Erythroblast (primary cell): ENCODE measurements around the gene CYSRT1.

Source experiments
- DNase-seq, 2 experiments: peaks; one replicate each; lab custom pipeline; 2025; lab: John Stamatoyannopoulos, UW
- GATA1 ChIP-seq: IDR thresholded peaks from 2 replicates; pipeline ENCODE4 v1.6.1; 2011; ENCODE audit warnings: low read depth, mild to moderate bottlenecking, control low read depth, low read length, moderate library complexity
- POLR2A ChIP-seq: IDR thresholded peaks from 2 replicates; pipeline ENCODE4 v1.6.1; 2011; ENCODE audit warnings: mild to moderate bottlenecking, low read length

The CYSRT1 gene

GRCh38 chr9:137245450-137246421 is 20.8 kb downstream of the CYSRT1 start:
- TF ChIP-seq GATA1 = no peak
- no peak for TF ChIP-seq POLR2A
- DNase-seq = no peak

DNA sequence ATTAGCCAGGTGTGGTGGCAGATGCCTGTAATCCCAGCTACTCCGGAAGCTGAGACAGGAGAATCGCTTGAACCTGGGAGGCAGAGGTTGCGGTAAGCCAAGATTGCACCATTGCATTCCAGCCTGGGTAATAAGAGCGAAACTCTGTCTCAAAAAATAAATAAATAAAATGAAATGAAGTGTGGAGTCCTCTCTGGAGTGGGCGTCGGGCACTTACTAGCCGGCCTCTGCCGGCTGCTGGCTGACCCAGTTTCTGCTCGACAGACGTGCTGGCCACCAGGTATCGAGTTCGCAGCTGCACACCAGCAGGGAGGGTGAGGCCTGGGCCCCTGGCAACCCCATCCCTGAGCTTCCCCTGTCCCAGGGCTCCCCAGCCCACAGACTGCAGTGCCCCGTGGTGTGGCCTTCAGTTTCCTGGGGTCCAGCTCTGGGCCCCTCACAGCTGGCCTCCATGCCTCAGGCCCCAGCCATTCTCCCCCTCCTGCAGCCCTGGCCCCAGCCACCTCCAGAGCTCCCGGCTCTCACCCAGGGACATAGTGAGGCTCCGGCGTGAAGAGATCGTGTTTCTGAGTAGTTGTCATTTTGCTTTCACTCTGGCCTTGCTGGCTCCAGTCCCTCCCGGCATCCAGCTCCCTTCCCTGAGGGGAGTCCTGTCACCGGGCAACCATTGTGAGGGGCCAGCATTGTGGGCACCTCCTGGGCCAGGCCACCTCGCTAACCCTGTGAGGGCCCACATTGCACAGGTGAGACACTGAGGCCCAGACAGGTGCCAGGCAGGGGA is 22.4 kb downstream of the CYSRT1 start:
- TF ChIP-seq GATA1 (no peak), POLR2A (no peak)
- DNase-seq = no peak

GRCh38 chr9:137247916-137248175 is 22.9 kb downstream of the CYSRT1 start:
- TF ChIP-seq GATA1 = no peak
- TF ChIP-seq POLR2A = no peak
- DNase-seq = no peak

DNA sequence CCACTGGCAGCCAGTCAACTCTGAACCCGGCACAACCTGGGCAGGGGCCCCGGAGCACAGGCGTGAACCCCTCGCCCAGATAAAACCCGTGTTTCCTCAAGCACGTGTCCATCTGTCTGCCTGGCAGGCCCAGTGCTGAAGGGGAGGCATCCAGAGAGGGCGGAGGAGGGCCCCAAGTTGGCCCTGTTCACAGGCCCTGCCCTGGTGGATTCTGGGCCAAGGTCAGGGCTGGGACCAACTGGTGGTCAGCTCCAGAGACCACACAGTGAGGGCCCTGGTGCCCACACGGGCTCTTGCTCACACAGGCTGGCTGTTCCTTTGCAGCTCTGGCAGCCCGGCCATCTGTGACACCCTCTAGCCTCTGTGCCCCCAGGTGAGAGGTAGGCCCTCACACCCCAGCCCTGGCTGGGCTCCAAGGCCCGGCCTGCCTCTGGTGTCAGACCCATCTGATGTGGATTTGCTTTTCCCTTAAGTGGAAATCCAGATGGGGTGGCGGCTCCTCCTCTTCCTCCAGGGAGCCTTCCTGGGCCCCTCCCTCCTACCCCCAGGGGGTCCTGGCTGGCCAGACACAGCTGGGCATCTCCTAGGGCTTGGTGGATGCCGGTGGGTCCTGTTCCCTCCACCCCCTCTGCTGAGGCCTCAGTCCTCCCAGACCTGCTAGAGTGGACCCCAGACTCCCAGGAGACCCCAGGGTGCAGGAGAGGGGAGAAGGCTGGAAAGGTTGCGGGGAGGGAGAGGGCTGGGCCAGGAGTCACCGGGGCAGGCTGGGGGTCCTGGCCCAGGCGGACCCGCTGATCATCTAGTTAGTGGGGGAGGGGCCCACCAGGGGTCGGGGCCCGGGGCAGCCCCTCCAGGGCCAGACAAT is 25.6 kb downstream of the CYSRT1 start:
- no peak for TF ChIP-seq GATA1
- TF ChIP-seq POLR2A = no peak
- no peak for DNase-seq

DNA sequence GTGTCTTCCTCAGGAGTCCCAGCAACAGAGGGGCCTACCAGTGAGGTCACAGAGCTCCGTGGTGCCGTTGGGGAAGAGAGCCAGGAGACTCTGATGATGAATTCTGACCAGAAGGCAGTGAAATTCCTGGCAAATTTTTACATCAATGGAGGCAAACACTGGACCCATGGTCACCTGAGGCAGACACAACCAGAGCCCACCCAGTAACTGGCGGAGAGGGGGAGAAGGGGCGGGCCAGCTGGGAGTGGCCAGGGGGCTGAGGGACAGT is 26.2 kb downstream of the CYSRT1 start, which contains the start of gene STPG3:
TSS of gene STPG3 (plus strand) at position 93 of the 268 bp plus-strand sequence. CDS start at position 94, 1 bp downstream.
- no peak for DNase-seq
- TF ChIP-seq POLR2A = no peak
- TF ChIP-seq GATA1 = no peak

DNA sequence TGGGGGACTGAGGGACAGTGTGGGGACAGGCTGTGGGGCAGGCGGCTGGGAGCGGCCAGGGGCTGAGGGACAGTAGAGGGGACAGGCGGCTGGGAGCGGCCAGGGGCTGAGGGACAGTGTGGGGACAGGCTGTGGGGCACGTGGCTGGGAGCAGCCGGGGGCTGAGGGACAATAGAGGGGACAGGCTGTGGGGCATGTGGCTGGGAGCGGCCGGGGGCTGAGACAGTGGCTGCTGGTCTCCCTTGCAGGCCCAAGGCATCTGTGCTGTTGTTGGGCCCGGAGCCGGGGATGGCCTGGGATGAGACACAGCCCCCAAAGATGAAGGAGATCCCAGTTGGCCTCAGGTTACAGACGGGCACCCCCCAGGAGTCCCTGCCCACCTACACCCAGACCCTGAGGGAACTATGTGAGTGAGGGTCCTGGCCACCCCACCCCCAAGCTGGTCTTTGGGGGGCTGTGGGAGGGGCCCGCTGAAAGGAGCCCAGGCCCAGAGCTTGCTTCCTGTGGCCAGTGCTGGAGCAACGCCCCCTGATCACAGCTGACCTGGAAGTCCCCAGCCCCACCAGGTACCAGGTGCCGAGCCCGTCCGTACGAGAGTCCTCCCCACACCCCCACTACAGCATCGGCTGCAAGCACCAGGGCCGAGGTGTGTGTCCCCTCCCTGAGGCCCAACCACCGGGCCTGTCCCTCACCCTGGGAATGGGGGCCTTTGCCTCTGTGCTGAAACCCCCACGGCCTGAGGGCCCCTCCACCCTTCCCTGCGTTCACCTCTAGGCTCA is 26.7 kb downstream of the CYSRT1 start:
- TF ChIP-seq POLR2A = no peak
- TF ChIP-seq GATA1 = no peak

GRCh38 chr9:137252555-137253506 is 27.9 kb downstream of the CYSRT1 start:
- TF ChIP-seq GATA1 (no peak), POLR2A (no peak)
- DNase-seq = no peak

More for the DNA sequence above, 26.7 kb downstream of the CYSRT1 start:
- no peak for DNase-seq

DNA sequence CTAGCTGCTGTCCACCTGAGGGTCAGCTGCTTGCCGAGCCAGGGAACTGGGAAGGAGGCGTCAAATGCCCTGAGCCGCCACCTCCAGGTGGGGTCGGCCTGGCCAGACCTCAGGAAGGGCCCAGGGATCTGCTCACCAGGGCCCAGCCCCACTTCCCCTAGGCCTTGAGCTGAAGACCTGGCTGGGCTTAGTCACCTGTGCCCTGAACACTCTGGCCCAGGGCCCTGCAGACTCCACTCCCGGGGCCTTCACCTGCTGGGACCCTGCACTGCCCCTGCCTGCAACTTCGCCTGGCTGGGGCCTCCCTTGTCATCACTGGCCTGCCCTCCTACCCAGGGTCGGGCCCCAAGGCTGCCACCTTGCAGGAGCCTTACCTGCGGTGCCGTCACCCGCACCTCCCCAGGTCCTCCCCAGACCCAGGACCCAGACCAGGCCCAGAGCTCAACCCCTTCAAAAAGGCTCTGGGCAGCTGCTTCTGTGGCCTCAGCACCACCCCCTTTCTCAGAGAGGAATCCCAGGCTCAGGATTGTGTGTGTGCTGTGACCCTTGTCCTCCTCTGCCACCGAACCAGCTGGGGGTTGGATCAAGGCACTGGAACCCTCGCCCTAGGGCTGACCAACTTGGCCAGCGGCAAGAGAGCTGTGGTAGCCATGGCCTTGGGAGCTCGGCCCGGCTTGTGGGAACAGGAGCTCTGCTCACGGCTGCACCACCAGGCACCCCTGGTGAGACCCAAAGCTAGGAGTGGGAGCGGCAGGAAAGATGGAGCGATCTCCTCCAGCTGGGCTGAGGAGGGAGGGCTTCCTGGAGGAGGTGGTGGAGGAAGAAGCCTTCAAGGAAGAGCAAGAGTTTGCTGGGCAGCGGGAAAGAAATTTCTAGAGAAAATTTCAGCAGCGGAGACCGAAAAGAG is 29.0 kb downstream of the CYSRT1 start:
- DNase-seq = no peak
- TF ChIP-seq POLR2A (no peak), GATA1 (no peak)

DNA sequence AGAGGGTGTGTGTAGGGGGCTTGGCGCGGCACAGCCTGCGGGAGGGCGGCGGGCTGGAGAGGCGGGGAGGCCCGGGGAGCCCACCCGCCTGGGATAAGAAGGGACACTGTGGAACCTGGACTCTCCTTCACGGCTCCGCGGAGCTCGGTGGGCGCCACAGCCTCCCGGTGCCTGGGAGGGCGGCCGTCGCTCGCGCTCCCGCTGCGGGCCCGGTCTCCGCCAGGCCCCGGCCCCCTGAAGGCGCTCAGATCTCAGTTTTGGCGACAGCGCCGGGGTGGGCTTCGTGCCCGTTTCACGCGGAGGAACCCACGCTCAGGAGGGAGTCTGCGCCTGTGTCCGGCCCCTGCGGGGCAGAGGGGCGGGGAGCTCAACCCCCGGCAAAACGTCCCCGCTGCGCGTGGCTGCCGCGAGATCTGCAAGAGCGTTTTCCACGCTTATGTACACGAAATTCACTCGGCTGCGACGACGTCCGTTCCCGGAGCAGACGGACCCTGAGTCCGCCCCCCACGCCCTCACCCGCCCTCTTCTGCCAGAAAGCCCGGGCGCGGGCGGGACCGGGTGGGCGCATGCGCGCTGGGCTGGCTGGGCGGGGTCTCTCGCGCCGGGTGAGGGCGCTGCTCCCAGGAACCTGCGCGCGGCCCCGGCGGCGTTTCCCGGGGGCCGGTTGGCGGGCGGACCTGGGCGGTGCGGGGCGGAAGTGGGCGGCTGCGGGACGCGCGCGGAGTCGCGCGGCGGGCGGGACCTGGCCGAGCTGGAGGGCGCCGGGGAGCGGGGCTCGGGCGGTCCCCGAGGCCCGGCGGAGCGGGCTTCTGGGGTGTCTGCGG is 29.9 kb downstream of the CYSRT1 start, which contains the start of gene NELFB:
TSS of gene NELFB (plus strand) at position 704 of the 824 bp plus-strand sequence.
- no peak for TF ChIP-seq GATA1
- TF ChIP-seq POLR2A = peak; percentile 72

GRCh38 chr9:137255448-137256114 is 30.6 kb downstream of the CYSRT1 start:
- TF ChIP-seq GATA1 (no peak), POLR2A (no peak)
- no peak for DNase-seq

More for the DNA sequence above, 29.9 kb downstream of the CYSRT1 start, which contains the start of gene NELFB:
- peak; percentile 94 to 98 for DNase-seq
